CMK (cell line): ENCODE measurements around the gene AKAP10.
"Not testable (repeated sequence)": the region's sequence is repeated elsewhere in the genome, so short reads cannot be mapped to it uniquely, and the experiment has no call there.

Experiments
- DNase-seq: peaks from one replicate; pipeline ENCODE4 v3.0.0-alpha.2; 2010; ENCODE audit warnings: low read depth

Gene AKAP10

GRCh38 chr17:19865021-19865420 is 112.6 kb downstream of the AKAP10 start:
- no peak for DNase-seq

- not testable (repeated sequence) for DNase-seq
Measured at GRCh38 chr17:19860647-19861177, 116.9 kb downstream of the AKAP10 start.

DNA sequence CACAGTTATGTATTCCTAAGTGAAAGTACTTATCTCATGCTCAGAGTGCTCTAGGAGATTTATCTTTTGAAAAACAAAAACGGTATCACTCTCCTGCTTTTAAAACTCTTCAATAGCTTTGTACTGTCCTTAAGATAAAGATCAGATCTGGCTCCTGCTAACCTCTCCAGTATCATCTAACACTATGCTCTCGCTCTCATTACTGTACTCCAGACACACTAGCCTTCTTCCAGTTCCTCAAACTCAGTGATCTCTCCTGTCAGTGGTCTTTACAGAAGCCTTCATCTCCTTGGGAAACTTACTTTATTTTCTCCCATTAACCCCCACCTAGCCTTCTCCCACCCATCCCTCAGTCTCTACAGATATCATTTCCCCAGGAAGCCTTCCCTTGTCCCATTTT is 120.0 kb downstream of the AKAP10 start:
- no peak for DNase-seq
